H1 (cell line): ENCODE results near the gene PVALB. TPM values are rescaled to one million over a fixed set of nuclear protein-coding genes. Genes with fewer than 3 reads are reported as not detected.

Experiments
- JUN ChIP-seq: IDR thresholded peaks from 2 replicates; pipeline ENCODE4 v1.6.1; 2011; ENCODE audit warnings: low read depth, mild to moderate bottlenecking, improper control_type of control experiment, low read length
- KDM4A ChIP-seq: IDR thresholded peaks from one replicate; pipeline ENCODE4 v1.7.1; 2012; ENCODE audit warnings: low read depth, mild to moderate bottlenecking, moderate library complexity, low read length, inconsistent platforms; ENCODE audit not compliant: severe bottlenecking
- NANOG ChIP-seq: IDR thresholded peaks from 2 replicates; pipeline ENCODE4 v1.6.1; 2011; ENCODE audit warnings: low read length, low read depth, mild to moderate bottlenecking, inconsistent platforms; ENCODE audit not compliant: insufficient read depth, poor library complexity, severe bottlenecking
- RBBP5 ChIP-seq: IDR thresholded peaks from 2 replicates; pipeline ENCODE4 v1.7.1; 2012; ENCODE audit warnings: low read depth, mild to moderate bottlenecking, inconsistent platforms, low read length, moderate library complexity, borderline replicate concordance
- SIX5 ChIP-seq: IDR thresholded peaks from 2 replicates; pipeline ENCODE4 v1.6.1; 2011; ENCODE audit warnings: mild to moderate bottlenecking, low read depth, low read length
- TAF7 ChIP-seq: optimal IDR thresholded peaks from 2 replicates; pipeline ENCODE3; 2011; ENCODE audit warnings: low read depth, mild to moderate bottlenecking, inconsistent platforms, low read length, moderate library complexity, borderline replicate concordance
- polyA plus RNA-seq, 7 experiments: library from polyadenylated mRNA; depleted of rRNA in 3 of 7; stranded (reverse) in 5 of 7; unstranded in 2 of 7; fragments of >200 nt in 5 of 7; fragments of 200-250 nt in 2 of 7; gene quantifications; 1 replicate in 5 of 7; 2 replicates in 1 of 7; 4 replicates in 1 of 7; pipeline versions ENCODE4 v1.2.1 to v1.2.3, GENCODE V29; 2011 to 2013; ENCODE audit warnings: missing spikeins in 2 of 7, mixed read lengths in 2 of 7
- total RNA-seq: library from RNA; stranded (reverse); fragmentation: NEBNext Ultra II Directional; extraction: Animal tissue kit (Norgen Biotek cat#: 25700); gene quantifications from 2 replicates; pipeline ENCODE4 v1.2.1, GENCODE V29; 2021
- TF ChIP-seq, protein P1 (sequence below): IDR thresholded peaks from 2 replicates; pipeline ENCODE4 v1.6.1; 2012; ENCODE audit warnings: low read length, inconsistent platforms

Gene PVALB
- total and polyA plus RNA-seq, 2 of the 8 experiments (the other 6 are each of a cell fraction or from before 2014, with no cell fraction given) = 1.7 to 5.4 TPM

GRCh38 chr22:36838119-36839030 is 21.5 kb upstream of the PVALB start (continued):
- TF ChIP-seq JUN (no peak), KDM4A (no peak), NANOG (no peak), RBBP5 (no peak), TAF7 (no peak), SIX5 (no peak)
- TF ChIP-seq, protein P1, sequence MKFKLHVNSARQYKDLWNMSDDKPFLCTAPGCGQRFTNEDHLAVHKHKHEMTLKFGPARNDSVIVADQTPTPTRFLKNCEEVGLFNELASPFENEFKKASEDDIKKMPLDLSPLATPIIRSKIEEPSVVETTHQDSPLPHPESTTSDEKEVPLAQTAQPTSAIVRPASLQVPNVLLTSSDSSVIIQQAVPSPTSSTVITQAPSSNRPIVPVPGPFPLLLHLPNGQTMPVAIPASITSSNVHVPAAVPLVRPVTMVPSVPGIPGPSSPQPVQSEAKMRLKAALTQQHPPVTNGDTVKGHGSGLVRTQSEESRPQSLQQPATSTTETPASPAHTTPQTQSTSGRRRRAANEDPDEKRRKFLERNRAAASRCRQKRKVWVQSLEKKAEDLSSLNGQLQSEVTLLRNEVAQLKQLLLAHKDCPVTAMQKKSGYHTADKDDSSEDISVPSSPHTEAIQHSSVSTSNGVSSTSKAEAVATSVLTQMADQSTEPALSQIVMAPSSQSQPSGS = no peak
